Endothelial cell of umbilical vein (primary cell): ENCODE data around the gene ARMH4. TPM values are rescaled to one million over a fixed set of nuclear protein-coding genes. Genes with fewer than 3 reads are reported as not detected.

ENCODE experiments used
- BruUV-seq: library from RNA; stranded (reverse); fragments of 400-500 nt; replicated peaks from 2 replicates; lab custom pipeline; 2021; lab: Mats Ljungman, UMichigan
- CTCF ChIA-PET: fragments of 300-600, 350-600 bp; sonication (Branson Sonifier 250); formaldehyde crosslinking; loops from one replicate; lab custom pipeline; 2021; ENCODE audit warnings: antibody characterized with exemption, inconsistent platforms; lab: Charles Lee
- POLR2A ChIA-PET: fragments of 300-600, 350-600 bp; sonication (Branson Sonifier 250); formaldehyde crosslinking; loops from one replicate; lab custom pipeline; 2021; ENCODE audit warnings: antibody characterized with exemption, inconsistent platforms; lab: Charles Lee
- DNase-seq: peaks from one replicate; pipeline ENCODE4 v3.0.0-alpha.2; 2011; ENCODE audit warnings: low read depth, low spot score
- FAIRE-seq: peaks from 2 replicates; lab custom pipeline; 2011; peaks lifted over from hg19 to GRCh38; lab: Jason Lieb, UNC
- H2AFZ ChIP-seq: 2 replicates; pipeline ENCODE4 v1.6.0; 2012; ENCODE audit warnings: low read depth, low read length, control low read depth, inconsistent platforms
- H3K27ac ChIP-seq: 2 replicates; pipeline ENCODE4 v1.5.1; 2011; ENCODE audit warnings: low read depth, mild to moderate bottlenecking, control low read depth, low read length, moderate library complexity; ENCODE audit not compliant: insufficient read depth
- H3K27me3 ChIP-seq, 2 experiments: 2 replicates each; pipeline versions ENCODE4 v1.6.0 to v1.6.1; 2011; ENCODE audit warnings: low read length in 2 of 2, mixed read lengths in 1 of 2; ENCODE audit not compliant: control insufficient read depth in 2 of 2, insufficient read depth in 2 of 2
- H3K36me3 ChIP-seq, 2 experiments: 2 replicates in 1 of 2; 3 replicates in 1 of 2; pipeline ENCODE4 v1.5.1; 2011; ENCODE audit warnings: low read length in 2 of 2, mild to moderate bottlenecking in 1 of 2, moderate library complexity in 1 of 2; ENCODE audit not compliant: control insufficient read depth in 2 of 2, insufficient read depth in 2 of 2; ENCODE audit errors: extremely low read depth in 1 of 2
- H3K4me1 ChIP-seq: 3 replicates; pipeline ENCODE4 v1.5.1; 2011; ENCODE audit warnings: mild to moderate bottlenecking, low read length; ENCODE audit not compliant: control insufficient read depth, insufficient read depth; ENCODE audit errors: extremely low read depth
- H3K4me2 ChIP-seq: 2 replicates; pipeline ENCODE4 v1.6.1; 2011; ENCODE audit warnings: low read length, control low read depth, mixed read lengths; ENCODE audit not compliant: insufficient read depth
- H3K4me3 ChIP-seq, 3 experiments: fragments of 200-600 bp in 1 of 3; sonication (generic), shearing (Covaris generic) in 1 of 3; replicated peaks in 1 of 3; 2 replicates each; pipeline ENCODE4 v1.5.1; 2011 to 2016; ENCODE audit warnings: control low read depth in 3 of 3, low read length in 3 of 3, mild to moderate bottlenecking in 2 of 3, inconsistent platforms in 1 of 3, low read depth in 1 of 3, moderate library complexity in 1 of 3; ENCODE audit not compliant: insufficient read depth in 1 of 3
- H3K79me2 ChIP-seq: 2 replicates; pipeline ENCODE4 v1.6.0; 2012; ENCODE audit warnings: low read length, inconsistent platforms; ENCODE audit not compliant: control insufficient read depth, insufficient read depth
- H3K9ac ChIP-seq: replicated peaks from 2 replicates; pipeline ENCODE3; 2011; ENCODE audit warnings: low read length, control low read depth; ENCODE audit not compliant: insufficient read depth; ENCODE audit errors: extremely low read depth
- H3K9me1 ChIP-seq: replicated peaks from 3 replicates; pipeline ENCODE4 v1.6.0; 2011; ENCODE audit warnings: mild to moderate bottlenecking, low read length; ENCODE audit not compliant: control insufficient read depth, insufficient read depth; ENCODE audit errors: extremely low read depth
- H3K9me3 ChIP-seq: replicated peaks from 2 replicates; pipeline ENCODE4 v1.5.1; 2012; ENCODE audit warnings: low read length, inconsistent platforms; ENCODE audit not compliant: control insufficient read depth, insufficient read depth
- H4K20me1 ChIP-seq: replicated peaks from 2 replicates; pipeline ENCODE3; 2011; ENCODE audit warnings: mild to moderate bottlenecking, low read length; ENCODE audit not compliant: control insufficient read depth, insufficient read depth; ENCODE audit errors: extremely low read depth
- CTCF ChIP-seq, 2 donors: IDR thresholded peaks; 1 replicate in 1 of 2; 2 replicates in 1 of 2; pipeline ENCODE4 v1.5.1; 2011; ENCODE audit warnings: low read length in 2 of 2, mild to moderate bottlenecking in 2 of 2, moderate library complexity in 2 of 2, control low read depth in 1 of 2, inconsistent platforms in 1 of 2, low read depth in 1 of 2; ENCODE audit not compliant: insufficient read depth in 1 of 2; ENCODE audit errors: extremely low read depth in 1 of 2
- EZH2 ChIP-seq: IDR thresholded peaks from 2 replicates; pipeline ENCODE4 v1.6.1; 2012; ENCODE audit warnings: borderline replicate concordance, low read depth, mild to moderate bottlenecking, moderate library complexity, low read length, inconsistent platforms; ENCODE audit not compliant: severe bottlenecking
- FOS ChIP-seq: IDR thresholded peaks from 2 replicates; pipeline ENCODE4 v1.6.1; 2011; ENCODE audit warnings: mild to moderate bottlenecking, low read length, moderate library complexity, borderline replicate concordance; ENCODE audit not compliant: insufficient read depth
- GATA2 ChIP-seq: IDR thresholded peaks from 2 replicates; pipeline ENCODE4 v1.7.0; 2011; ENCODE audit warnings: low read depth, mild to moderate bottlenecking, moderate library complexity, mixed read lengths, low read length; ENCODE audit not compliant: insufficient read length, insufficient read depth
- JUN ChIP-seq: IDR thresholded peaks from 2 replicates; pipeline ENCODE4 v1.6.1; 2011; ENCODE audit warnings: borderline replicate concordance, low read depth; ENCODE audit not compliant: insufficient read length, insufficient read depth
- MAX ChIP-seq: IDR thresholded peaks from 2 replicates; pipeline ENCODE4 v1.6.1; 2011; ENCODE audit not compliant: insufficient read depth, insufficient read length
- MYC ChIP-seq: IDR thresholded peaks from one replicate; pipeline ENCODE4 v1.6.1; 2011; ENCODE audit warnings: mild to moderate bottlenecking, low read depth, low read length
- POLR2A ChIP-seq: IDR thresholded peaks from 2 replicates; pipeline ENCODE4 v1.6.1; 2012; ENCODE audit warnings: low read depth, mild to moderate bottlenecking, control low read depth, low read length
- POLR2AphosphoS5 ChIP-seq: IDR thresholded peaks from 2 replicates; pipeline ENCODE4 v1.6.1; 2012; ENCODE audit warnings: low read depth, mild to moderate bottlenecking, control low read depth, low read length, moderate library complexity; ENCODE audit not compliant: insufficient read depth
- dilution Hi-C: fragments of 300-500 bp; cut with MboI; formaldehyde crosslinking; loops from one replicate; pipeline ENCODE4 v1.15.0; 2019; ENCODE audit warnings: low sequenced_read_pairs; ENCODE audit not compliant: extremely low pct_ligation_motif_present
- intact Hi-C: fragments of 100-400 bp; cut with micrococcal nuclease; formaldehyde crosslinking; loops from one replicate; pipeline ENCODE4 v1.10.0; 2022
- polyA plus RNA-seq, 4 experiments: library from polyadenylated mRNA; depleted of rRNA in 3 of 4; stranded (reverse) in 3 of 4; unstranded in 1 of 4; fragments of >200 nt; gene quantifications; 2 replicates each; pipeline versions ENCODE4 v1.2.1 to v1.2.3, GENCODE V29; 2011 to 2012; ENCODE audit warnings: missing spikeins in 1 of 4
- total RNA-seq: library from RNA; stranded (reverse); gene quantifications from 2 replicates; pipeline ENCODE4 v1.2.3, GENCODE V29; 2021

The ARMH4 gene
- total and polyA plus RNA-seq, 2 donors (not counting 3 experiments of a cell fraction or from before 2014, with no cell fraction given), result 1.1 to 3.0 TPM

- peak overlapping the region; percentile 88 for H2AFZ ChIP-seq
- H3K9ac ChIP-seq, result no peak overlapping the region
- dilution Hi-C loops, result no loop called here
- no peak for FAIRE-seq
- H3K27me3 ChIP-seq, result peaks cover 26 to 42% of the 10 kb centered on the region in 2 experiments
- ChIA-PET CTCF (no interaction called here), POLR2A (no interaction called here)
- peak overlapping the region; percentile 93 for H3K4me2 ChIP-seq
- no peaks in the 10 kb centered on the region for H3K79me2 ChIP-seq
- no peaks in the 10 kb centered on the region for H4K20me1 ChIP-seq
- TF ChIP-seq EZH2, result peak; percentile 69
- no peak for TF ChIP-seq POLR2AphosphoS5
- H3K4me3 ChIP-seq, result peak overlapping the region; percentile 51 to 58 (median 56)
- no peaks in the 10 kb centered on the region for H3K9me3 ChIP-seq
- H3K9me1 ChIP-seq, result no peaks in the 10 kb centered on the region
- no peak overlapping the region for H3K27ac ChIP-seq
- DNase-seq, result peak; percentile 38
- BruUV-seq, result no TSS peak
- peaks cover 10% of the 10 kb centered on the region for H3K4me1 ChIP-seq
- no peaks in the 10 kb centered on the region for H3K36me3 ChIP-seq
- intact Hi-C loops, result loop anchor here (1.0 to 5.0 kb wide), 2 partner anchors 44 to 49 kb away; partner anchors contain the start of gene ACTR10
These were observed 640 bp downstream of the ARMH4 start for GRCh38 chr14:58151133-58152013.

GRCh38 chr14:58150243-58150805 lies 1.7 kb downstream of the ARMH4 start:
- DNase-seq, result no peak
- Histone ChIP-seq H3K27ac (no peak overlapping the region), H3K9ac (no peak overlapping the region), H3K4me2 (no peak overlapping the region), H3K9me1 (no peaks in the 10 kb centered on the region), H2AFZ (no peak overlapping the region), H3K79me2 (no peaks in the 10 kb centered on the region), H3K36me3 (no peaks in the 10 kb centered on the region), H3K27me3 (peaks cover 26 to 46% of the 10 kb centered on the region in 2 experiments), H3K9me3 (no peaks in the 10 kb centered on the region), H3K4me3 (no peak overlapping the region), H3K4me1 (peaks cover 10% of the 10 kb centered on the region), H4K20me1 (no peaks in the 10 kb centered on the region)
- intact Hi-C loops (loop anchor here (5.0 kb wide), 1 partner anchor 43 kb away; no protein-coding TSS in a partner anchor), dilution Hi-C loops (no loop called here)
- FAIRE-seq, result no peak
- ChIA-PET POLR2A (no interaction called here), CTCF (interaction anchor here (1.0 to 1.3 kb wide), 2 partner anchors 14 to 50 kb away, joined by 3 to 4 read pairs; partner anchors contain the start of gene ACTR10)
- TF ChIP-seq JUN (no peak), FOS (no peak), POLR2A (no peak), GATA2 (no peak), CTCF (IDR thresholded peaks at IDR 0.05; ENCODE audit: extremely low read depth in 1 of 2, insufficient read depth in 1 of 2, low read depth in 1 of 2, low read length in 2 of 2) (no peak), MAX (no peak), MYC (no peak), POLR2AphosphoS5 (no peak), EZH2 (no peak)
- BruUV-seq, result no TSS peak
